ENCODE measurements around the gene GRK4. TPM values are rescaled to one million over a fixed set of nuclear protein-coding genes. Genes with fewer than 3 reads are reported as not detected.

GRK4 gene
- total and polyA plus RNA-seq, 4 donors, result 1.0 to 2.2 (median 1.8) TPM

- no peak for DNase-seq (ENCODE audit: low spot score)
- H3K36me3 ChIP-seq (ENCODE audit: control insufficient read depth in 4 of 4, insufficient read depth in 3 of 4, low read depth in 1 of 4, low read length in 3 of 4), result no peaks in the 10 kb centered on the region
- H3K27me3 ChIP-seq (ENCODE audit: control insufficient read depth in 4 of 4, insufficient read depth in 4 of 4, low read length in 3 of 4), result no peaks in the 10 kb centered on the region
- WGBS, result 84% methylated on average over 3 of the region's 3 CpGs
- H3K4me3 ChIP-seq (ENCODE audit: low read depth in 1 of 3, low read length in 3 of 3), result no peak overlapping the region
- H3K9me3 ChIP-seq (ENCODE audit: control insufficient read depth in 4 of 4, low read length in 3 of 4), result no peaks in the 10 kb centered on the region
- H3K4me1 ChIP-seq (ENCODE audit: control insufficient read depth in 4 of 4, insufficient read depth in 4 of 4, low read length in 3 of 4), result no peaks in the 10 kb centered on the region
- no peak overlapping the region for H3K9ac ChIP-seq (ENCODE audit: low read depth in 1 of 2, low read length in 2 of 2)
- no peak for TF ChIP-seq RXRA (IDR thresholded peaks at IDR 0.05)
- TF ChIP-seq ATF3 (IDR thresholded peaks at IDR 0.05), result no peak
- no peak for TF ChIP-seq FOXA1 (IDR thresholded peaks at IDR 0.05)
- no peak for TF ChIP-seq HNF4G (IDR thresholded peaks at IDR 0.05)
- TF ChIP-seq MAX (IDR thresholded peaks at IDR 0.05), result no peak
- TF ChIP-seq EGR1 (IDR thresholded peaks at IDR 0.05; ENCODE audit: low read depth in 2 of 2), result no peak
- no peak for TF ChIP-seq HNF4A (conservative IDR thresholded peaks at IDR 0.05)
- no peak for TF ChIP-seq SP1 (IDR thresholded peaks at IDR 0.05)
- no peak for TF ChIP-seq GABPA (IDR thresholded peaks at IDR 0.05 in 1 of 2, conservative IDR thresholded peaks at IDR 0.05 in 1 of 2)
- no peak for TF ChIP-seq ZBTB33 (IDR thresholded peaks at IDR 0.05)
- no peak for TF ChIP-seq YY1 (IDR thresholded peaks at IDR 0.05)
- TF ChIP-seq REST (IDR thresholded peaks at IDR 0.05), result no peak
- no peak for TF ChIP-seq TAF1 (conservative IDR thresholded peaks at IDR 0.05)
- TF ChIP-seq CTCF (IDR thresholded peaks at IDR 0.05; ENCODE audit: low read depth, low read length, missing input control), result no peak
- no peak for TF ChIP-seq NR2F2 (IDR thresholded peaks at IDR 0.05)
- TF ChIP-seq FOXA2 (IDR thresholded peaks at IDR 0.05), result no peak
- TF ChIP-seq JUND (IDR thresholded peaks at IDR 0.05), result no peak
- no peak overlapping the region for H3K27ac ChIP-seq (ENCODE audit: low read depth in 1 of 2, low read length in 2 of 2)
These were observed 59.3 kb downstream of the GRK4 start for GRCh38 chr4:3022651-3023050.

- Histone ChIP-seq H3K36me3 (ENCODE audit: control insufficient read depth in 4 of 4, insufficient read depth in 3 of 4, low read depth in 1 of 4, low read length in 3 of 4) (no peaks in the 10 kb centered on the region), H3K27ac (ENCODE audit: low read depth in 1 of 2, low read length in 2 of 2) (no peak overlapping the region), H3K4me1 (ENCODE audit: control insufficient read depth in 4 of 4, insufficient read depth in 4 of 4, low read length in 3 of 4) (no peaks in the 10 kb centered on the region), H3K9ac (ENCODE audit: low read depth in 1 of 2, low read length in 2 of 2) (no peak overlapping the region), H3K9me3 (ENCODE audit: control insufficient read depth in 4 of 4, low read length in 3 of 4) (no peaks in the 10 kb centered on the region), H3K4me3 (ENCODE audit: low read depth in 1 of 3, low read length in 3 of 3) (no peak overlapping the region), H3K27me3 (ENCODE audit: control insufficient read depth in 4 of 4, insufficient read depth in 4 of 4, low read length in 3 of 4) (no peaks in the 10 kb centered on the region)
- no peak for DNase-seq (ENCODE audit: low spot score)
- 95% methylated on average over 21 of the region's 21 CpGs for WGBS
- TF ChIP-seq SP1 (IDR thresholded peaks at IDR 0.05) (no peak), MAX (IDR thresholded peaks at IDR 0.05) (no peak), JUND (IDR thresholded peaks at IDR 0.05) (no peak)
These were observed 62.5 kb downstream of the GRK4 start for GRCh38 chr4:3025881-3026280.

All from liver (tissue), 9 donors.